AG09309 (cell line): ENCODE data around the gene SLC37A1.

ENCODE experiments used
- DNase-seq: peaks from one replicate; pipeline ENCODE4 v3.0.0-alpha.2; 2010; ENCODE audit warnings: low read depth
- H3K4me3 ChIP-seq: 2 replicates; pipeline ENCODE4 v1.5.1; 2011; ENCODE audit warnings: mild to moderate bottlenecking, low read depth, low read length, moderate library complexity; ENCODE audit not compliant: control insufficient read depth
- CTCF ChIP-seq: IDR thresholded peaks from 2 replicates; pipeline ENCODE4 v1.5.1; 2011; ENCODE audit warnings: mild to moderate bottlenecking, low read depth, low read length, inconsistent platforms; ENCODE audit not compliant: insufficient read depth, control insufficient read depth; ENCODE audit errors: missing control alignments

Gene SLC37A1

GRCh38 chr21:42521384-42521783, 7.7 kb downstream of the SLC37A1 start:
- no peak for TF ChIP-seq CTCF
- DNase-seq, result no peak
- no peak overlapping the region for H3K4me3 ChIP-seq

- H3K4me3 ChIP-seq, result no peak overlapping the region
- TF ChIP-seq CTCF, result no peak
- no peak for DNase-seq
These were observed 8.2 kb downstream of the SLC37A1 start for GRCh38 chr21:42521805-42522204.

- DNase-seq, result no peak
- H3K4me3 ChIP-seq, result no peak overlapping the region
- no peak for TF ChIP-seq CTCF
These were observed 8.6 kb downstream of the SLC37A1 start for GRCh38 chr21:42522271-42522670.

GRCh38 chr21:42522771-42523170, 9.1 kb downstream of the SLC37A1 start:
- no peak for DNase-seq
- TF ChIP-seq CTCF, result no peak
- H3K4me3 ChIP-seq, result no peak overlapping the region

GRCh38 chr21:42523211-42523610, 9.6 kb downstream of the SLC37A1 start:
- DNase-seq, result no peak
- H3K4me3 ChIP-seq, result no peak overlapping the region
- TF ChIP-seq CTCF, result no peak

- no peak overlapping the region for H3K4me3 ChIP-seq
- DNase-seq, result no peak
- TF ChIP-seq CTCF, result no peak
These were observed 10.3 kb downstream of the SLC37A1 start for GRCh38 chr21:42523941-42524340.
